ENCODE data around the gene SH3PXD2A.

SH3PXD2A gene, protein sequence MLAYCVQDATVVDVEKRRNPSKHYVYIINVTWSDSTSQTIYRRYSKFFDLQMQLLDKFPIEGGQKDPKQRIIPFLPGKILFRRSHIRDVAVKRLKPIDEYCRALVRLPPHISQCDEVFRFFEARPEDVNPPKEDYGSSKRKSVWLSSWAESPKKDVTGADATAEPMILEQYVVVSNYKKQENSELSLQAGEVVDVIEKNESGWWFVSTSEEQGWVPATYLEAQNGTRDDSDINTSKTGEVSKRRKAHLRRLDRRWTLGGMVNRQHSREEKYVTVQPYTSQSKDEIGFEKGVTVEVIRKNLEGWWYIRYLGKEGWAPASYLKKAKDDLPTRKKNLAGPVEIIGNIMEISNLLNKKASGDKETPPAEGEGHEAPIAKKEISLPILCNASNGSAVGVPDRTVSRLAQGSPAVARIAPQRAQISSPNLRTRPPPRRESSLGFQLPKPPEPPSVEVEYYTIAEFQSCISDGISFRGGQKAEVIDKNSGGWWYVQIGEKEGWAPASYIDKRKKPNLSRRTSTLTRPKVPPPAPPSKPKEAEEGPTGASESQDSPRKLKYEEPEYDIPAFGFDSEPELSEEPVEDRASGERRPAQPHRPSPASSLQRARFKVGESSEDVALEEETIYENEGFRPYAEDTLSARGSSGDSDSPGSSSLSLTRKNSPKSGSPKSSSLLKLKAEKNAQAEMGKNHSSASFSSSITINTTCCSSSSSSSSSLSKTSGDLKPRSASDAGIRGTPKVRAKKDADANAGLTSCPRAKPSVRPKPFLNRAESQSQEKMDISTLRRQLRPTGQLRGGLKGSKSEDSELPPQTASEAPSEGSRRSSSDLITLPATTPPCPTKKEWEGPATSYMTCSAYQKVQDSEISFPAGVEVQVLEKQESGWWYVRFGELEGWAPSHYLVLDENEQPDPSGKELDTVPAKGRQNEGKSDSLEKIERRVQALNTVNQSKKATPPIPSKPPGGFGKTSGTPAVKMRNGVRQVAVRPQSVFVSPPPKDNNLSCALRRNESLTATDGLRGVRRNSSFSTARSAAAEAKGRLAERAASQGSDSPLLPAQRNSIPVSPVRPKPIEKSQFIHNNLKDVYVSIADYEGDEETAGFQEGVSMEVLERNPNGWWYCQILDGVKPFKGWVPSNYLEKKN

GRCh38 chr10:103855424-103855823 is at the start of gene SH3PXD2A:
Gene SH3PXD2A (minus strand): TSS chr10:103855576. CDS start chr10:103855266, 310 bp downstream.
- DNase-seq, result peak; percentile 48
- Mint-ChIP-seq H3K4me3 (peak within 1 kb of the TSS; percentile 76), H3K9me3 (no peaks in the 10 kb centered on the region), H3K36me3 (ENCODE audit: low read depth) (no peaks in the 10 kb centered on the region), H3K4me1 (ENCODE audit: low read depth) (peaks cover 12% of the 10 kb centered on the region), H3K27me3 (peaks cover 43% of the 10 kb centered on the region), H3K27ac (peak within 1 kb of the TSS; percentile 35)

DNA sequence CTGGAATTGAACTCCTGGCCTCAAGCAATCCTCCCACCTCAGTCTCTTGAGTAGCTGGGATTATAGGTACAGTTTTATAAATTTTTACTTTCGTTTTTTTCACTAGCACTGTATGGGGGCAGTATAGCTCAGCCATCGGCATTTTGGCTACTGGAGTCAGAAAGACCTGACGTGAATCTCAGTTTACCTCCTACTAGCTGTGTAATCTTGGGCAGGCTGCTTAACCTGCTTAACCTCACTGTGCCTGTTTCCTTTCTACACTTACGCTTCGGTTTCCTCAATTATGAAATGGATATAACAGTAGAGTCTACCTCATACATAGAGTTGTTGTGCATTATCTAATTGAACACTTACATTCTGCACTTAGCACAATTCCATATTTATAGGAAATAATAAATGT is 45.9 kb upstream of the SH3PXD2A start:
- no peaks in the 10 kb centered on the region for H3K9me3 Mint-ChIP-seq
- H3K4me1 Mint-ChIP-seq (ENCODE audit: low read depth), result peaks cover 62% of the 10 kb centered on the region
- peaks cover 73% of the 10 kb centered on the region for H3K36me3 Mint-ChIP-seq (ENCODE audit: low read depth)
- H3K4me3 Mint-ChIP-seq, result peak overlapping the region; percentile 46
- peak overlapping the region; percentile 39 for H3K27ac Mint-ChIP-seq
- H3K27me3 Mint-ChIP-seq, result no peaks in the 10 kb centered on the region
- no peak for DNase-seq

DNA sequence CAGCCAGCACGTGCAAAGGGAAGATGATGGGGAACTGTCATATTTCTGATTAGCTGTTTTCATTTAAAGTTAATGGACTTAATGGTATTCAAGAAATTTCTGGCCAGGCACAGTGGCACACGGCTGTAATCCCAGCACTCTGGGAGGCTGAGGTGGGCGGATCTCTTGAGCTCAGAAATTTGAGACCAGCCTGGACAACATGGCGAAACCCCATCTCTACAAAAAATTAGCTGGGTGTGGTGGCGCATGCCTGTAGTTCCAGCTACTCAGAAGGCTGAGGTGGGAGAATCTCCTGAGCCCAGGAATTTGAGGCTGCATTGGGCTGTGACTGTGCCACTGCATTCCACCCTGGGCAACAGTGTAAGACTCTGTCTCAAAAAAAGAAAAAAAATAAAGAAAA is 43.9 kb upstream of the SH3PXD2A start:
- no peak for DNase-seq
- Mint-ChIP-seq H3K36me3 (ENCODE audit: low read depth) (peaks cover 74% of the 10 kb centered on the region), H3K4me1 (ENCODE audit: low read depth) (peaks cover 64% of the 10 kb centered on the region), H3K27me3 (no peaks in the 10 kb centered on the region), H3K9me3 (no peaks in the 10 kb centered on the region), H3K27ac (no peak overlapping the region), H3K4me3 (no peak overlapping the region)

GRCh38 chr10:103897241-103897774 is 41.9 kb upstream of the SH3PXD2A start:
- Mint-ChIP-seq H3K27me3 (no peaks in the 10 kb centered on the region), H3K9me3 (no peaks in the 10 kb centered on the region), H3K4me3 (no peak overlapping the region), H3K4me1 (ENCODE audit: low read depth) (peaks cover 64% of the 10 kb centered on the region), H3K36me3 (ENCODE audit: low read depth) (peaks cover 74% of the 10 kb centered on the region), H3K27ac (peak overlapping the region; percentile 65)
- DNase-seq, result no peak

GRCh38 chr10:103896225-103896624 is 40.8 kb upstream of the SH3PXD2A start:
- Mint-ChIP-seq H3K36me3 (ENCODE audit: low read depth) (peaks cover 77% of the 10 kb centered on the region), H3K27ac (peak overlapping the region; percentile 70), H3K9me3 (no peaks in the 10 kb centered on the region), H3K27me3 (no peaks in the 10 kb centered on the region), H3K4me3 (no peak overlapping the region), H3K4me1 (ENCODE audit: low read depth) (peaks cover 56% of the 10 kb centered on the region)
- DNase-seq, result no peak

GRCh38 chr10:103895411-103896186 is 40.2 kb upstream of the SH3PXD2A start:
- peaks cover 52% of the 10 kb centered on the region for H3K4me1 Mint-ChIP-seq (ENCODE audit: low read depth)
- H3K4me3 Mint-ChIP-seq, result no peak overlapping the region
- H3K36me3 Mint-ChIP-seq (ENCODE audit: low read depth), result peaks cover 77% of the 10 kb centered on the region
- H3K27ac Mint-ChIP-seq, result peak overlapping the region; percentile 70
- H3K27me3 Mint-ChIP-seq, result no peaks in the 10 kb centered on the region
- DNase-seq, result no peak
- no peaks in the 10 kb centered on the region for H3K9me3 Mint-ChIP-seq

DNA sequence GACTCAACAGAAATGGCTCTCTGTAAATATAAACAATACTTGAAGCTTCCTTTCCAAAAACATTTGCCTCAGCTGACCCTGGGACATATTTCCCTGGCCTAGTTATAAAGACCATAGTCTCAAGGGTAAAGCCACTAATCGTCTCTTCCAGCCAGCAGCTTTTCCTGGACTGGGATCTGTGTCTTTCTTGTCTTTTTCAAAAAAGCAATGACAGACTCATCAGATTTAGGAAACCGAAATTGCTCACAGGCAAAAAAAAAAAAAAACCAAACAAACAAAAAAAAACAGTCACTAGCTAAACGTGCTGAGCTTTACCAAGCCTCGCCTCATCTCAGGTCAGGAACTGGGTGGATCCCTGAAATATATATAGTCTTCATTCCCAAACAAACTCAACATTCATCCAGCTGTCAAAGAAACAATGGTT is 39.1 kb upstream of the SH3PXD2A start:
- peaks cover 75% of the 10 kb centered on the region for H3K36me3 Mint-ChIP-seq (ENCODE audit: low read depth)
- H3K9me3 Mint-ChIP-seq, result no peaks in the 10 kb centered on the region
- no peak overlapping the region for H3K4me3 Mint-ChIP-seq
- peak overlapping the region; percentile 70 for H3K27ac Mint-ChIP-seq
- no peaks in the 10 kb centered on the region for H3K27me3 Mint-ChIP-seq
- no peak for DNase-seq
- H3K4me1 Mint-ChIP-seq (ENCODE audit: low read depth), result peaks cover 60% of the 10 kb centered on the region

DNA sequence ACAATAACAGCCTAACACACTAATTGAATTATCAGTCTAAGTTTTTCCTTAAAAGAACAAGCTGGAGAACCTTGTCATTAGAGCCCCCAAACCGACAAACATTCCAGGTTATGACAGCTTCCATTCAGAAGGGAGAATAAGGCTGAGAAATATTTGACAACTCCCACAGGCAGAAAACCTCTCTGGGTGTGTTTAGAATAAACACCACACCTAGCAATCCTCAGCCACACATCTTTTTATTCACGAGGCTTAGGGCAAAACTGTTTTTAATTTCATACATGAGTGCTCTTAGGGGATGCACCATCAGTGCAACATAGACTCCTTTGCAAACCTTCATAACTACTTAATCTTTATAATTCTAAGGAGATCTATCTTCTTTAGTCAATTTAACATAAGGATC is 38.4 kb upstream of the SH3PXD2A start:
- Mint-ChIP-seq H3K4me1 (ENCODE audit: low read depth) (peaks cover 66% of the 10 kb centered on the region), H3K27me3 (no peaks in the 10 kb centered on the region), H3K36me3 (ENCODE audit: low read depth) (peaks cover 76% of the 10 kb centered on the region), H3K27ac (peak overlapping the region; percentile 70), H3K9me3 (no peaks in the 10 kb centered on the region), H3K4me3 (no peak overlapping the region)
- DNase-seq, result no peak

DNA sequence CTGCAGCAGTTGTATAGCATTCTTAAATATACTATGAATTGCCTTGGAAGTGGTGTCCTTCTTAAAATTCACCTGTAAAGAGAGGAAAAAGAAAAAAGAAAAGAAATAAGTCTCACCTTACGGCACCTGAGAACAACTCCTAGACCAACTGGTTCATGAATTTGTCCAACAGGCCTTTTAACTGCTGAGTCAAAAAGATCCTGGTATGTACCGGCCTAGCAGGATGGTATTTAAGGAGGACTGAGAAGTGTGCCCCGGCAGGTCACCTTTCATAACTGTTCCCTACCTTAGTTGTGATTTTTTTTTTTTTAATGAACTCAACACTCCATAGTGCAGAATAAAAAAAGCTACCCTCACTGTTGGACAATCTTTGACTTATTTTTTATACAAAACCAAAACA is 36.8 kb upstream of the SH3PXD2A start:
- Mint-ChIP-seq H3K4me1 (ENCODE audit: low read depth) (peaks cover 65% of the 10 kb centered on the region), H3K27ac (peak overlapping the region; percentile 20), H3K27me3 (no peaks in the 10 kb centered on the region), H3K4me3 (no peak overlapping the region), H3K9me3 (no peaks in the 10 kb centered on the region), H3K36me3 (ENCODE audit: low read depth) (peaks cover 77% of the 10 kb centered on the region)
- DNase-seq, result no peak

- DNase-seq, result no peak
- no peaks in the 10 kb centered on the region for H3K9me3 Mint-ChIP-seq
- peak overlapping the region; percentile 92 for H3K27ac Mint-ChIP-seq
- peaks cover 59% of the 10 kb centered on the region for H3K4me1 Mint-ChIP-seq (ENCODE audit: low read depth)
- H3K27me3 Mint-ChIP-seq, result no peaks in the 10 kb centered on the region
- H3K36me3 Mint-ChIP-seq (ENCODE audit: low read depth), result peaks cover 78% of the 10 kb centered on the region
- H3K4me3 Mint-ChIP-seq, result no peak overlapping the region
These were observed 35.3 kb upstream of the SH3PXD2A start for GRCh38 chr10:103890688-103891087.

- no peak for DNase-seq
- Mint-ChIP-seq H3K4me1 (ENCODE audit: low read depth) (peaks cover 55% of the 10 kb centered on the region), H3K9me3 (no peaks in the 10 kb centered on the region), H3K27ac (peak overlapping the region; percentile 92), H3K36me3 (ENCODE audit: low read depth) (peaks cover 79% of the 10 kb centered on the region), H3K4me3 (no peak overlapping the region), H3K27me3 (no peaks in the 10 kb centered on the region)
These were observed 34.9 kb upstream of the SH3PXD2A start for GRCh38 chr10:103890194-103890658.

DNA sequence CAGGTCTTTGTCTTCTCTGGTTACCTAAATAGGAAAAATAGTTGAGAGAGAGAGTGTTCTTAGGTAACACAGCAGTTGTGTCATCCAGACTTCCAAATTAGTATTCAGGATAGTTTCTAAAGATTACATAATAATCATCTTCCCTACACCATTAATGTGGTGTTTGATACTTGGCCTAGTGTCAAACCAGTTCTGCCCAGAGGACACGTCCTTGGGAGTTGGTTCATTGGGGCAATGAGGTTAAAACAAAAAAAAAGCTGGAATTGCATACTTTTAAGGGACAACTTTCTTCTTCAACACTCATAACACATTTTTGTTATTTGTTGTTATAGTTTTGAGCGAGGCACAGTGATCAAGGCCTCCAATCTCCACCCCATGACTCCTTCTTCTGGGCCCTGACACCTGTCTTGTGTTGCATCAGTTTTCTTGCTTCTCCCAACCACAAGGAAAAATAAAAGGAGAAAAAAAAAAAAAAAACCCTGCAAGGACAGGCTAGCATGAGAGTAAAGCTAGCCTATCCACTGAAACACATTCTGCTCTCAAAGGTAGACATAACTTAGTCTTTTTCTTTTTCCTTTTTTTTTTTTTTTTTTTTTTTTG is 33.8 kb upstream of the SH3PXD2A start:
- peaks cover 83% of the 10 kb centered on the region for H3K36me3 Mint-ChIP-seq (ENCODE audit: low read depth)

GRCh38 chr10:103888113-103888841 is 32.9 kb upstream of the SH3PXD2A start:
- no peak for DNase-seq
- peaks cover 42% of the 10 kb centered on the region for H3K4me1 Mint-ChIP-seq (ENCODE audit: low read depth)
- H3K36me3 Mint-ChIP-seq (ENCODE audit: low read depth), result peaks cover 80% of the 10 kb centered on the region
- no peak overlapping the region for H3K4me3 Mint-ChIP-seq
- no peaks in the 10 kb centered on the region for H3K27me3 Mint-ChIP-seq
- no peaks in the 10 kb centered on the region for H3K9me3 Mint-ChIP-seq
- H3K27ac Mint-ChIP-seq, result peak overlapping the region; percentile 92

More for the DNA sequence above, 33.8 kb upstream of the SH3PXD2A start:
- Mint-ChIP-seq H3K9me3 (no peaks in the 10 kb centered on the region), H3K27me3 (no peaks in the 10 kb centered on the region), H3K27ac (peak overlapping the region; percentile 92), H3K4me1 (ENCODE audit: low read depth) (peaks cover 49% of the 10 kb centered on the region), H3K4me3 (no peak overlapping the region)
- DNase-seq, result no peak
